GM21737 (cell line): ENCODE results near the gene CCNI2.

Experiments
- ATAC-seq: cut with Tn5 transposase; IDR thresholded peaks from one replicate; pipeline ENCODE4 v1.9.1; 2021; ENCODE audit warnings: mild to moderate bottlenecking, moderate library complexity; ENCODE audit not compliant: unreplicated experiment

The CCNI2 gene

GRCh38 chr5:132764671-132765238 is 17.5 kb downstream of the CCNI2 start:
- ATAC-seq = no peak

- ATAC-seq = no peak
Measured at GRCh38 chr5:132765311-132766019, 18.2 kb downstream of the CCNI2 start.

- ATAC-seq = no peak
Measured at GRCh38 chr5:132766020-132766805, 19.0 kb downstream of the CCNI2 start.

GRCh38 chr5:132766806-132767055 is 19.5 kb downstream of the CCNI2 start:
- no peak for ATAC-seq

GRCh38 chr5:132767150-132767549 is 19.9 kb downstream of the CCNI2 start:
- no peak for ATAC-seq

- ATAC-seq = no peak
Measured at GRCh38 chr5:132768485-132768868, 21.3 kb downstream of the CCNI2 start.

GRCh38 chr5:132770476-132771159 is 23.4 kb downstream of the CCNI2 start:
- no peak for ATAC-seq

- ATAC-seq = no peak
Measured at GRCh38 chr5:132771503-132771998, 24.3 kb downstream of the CCNI2 start.

GRCh38 chr5:132772291-132773070 is 25.3 kb downstream of the CCNI2 start:
- no peak for ATAC-seq

- ATAC-seq = no peak
Measured at GRCh38 chr5:132773114-132773513, 25.9 kb downstream of the CCNI2 start.

- no peak for ATAC-seq
Measured at GRCh38 chr5:132773601-132774355, 26.6 kb downstream of the CCNI2 start.

- no peak for ATAC-seq
Measured at GRCh38 chr5:132774406-132774805, 27.2 kb downstream of the CCNI2 start.

GRCh38 chr5:132774896-132775295 is 27.7 kb downstream of the CCNI2 start:
- ATAC-seq = no peak

- ATAC-seq = no peak
Measured at GRCh38 chr5:132775476-132775961, 28.3 kb downstream of the CCNI2 start.

GRCh38 chr5:132776131-132776937 is 29.1 kb downstream of the CCNI2 start:
- ATAC-seq = peak; percentile 21

GRCh38 chr5:132776938-132777208 is 29.6 kb downstream of the CCNI2 start:
- ATAC-seq = no peak

- peak; percentile 63 for ATAC-seq
Measured at GRCh38 chr5:132777209-132778069, 30.2 kb downstream of the CCNI2 start, which contains the start of gene SEPTIN8. SEPTIN8 (minus strand) TSS chr5:132777239; CDS start chr5:132777137, 102 bp downstream.

- ATAC-seq = no peak
Measured at GRCh38 chr5:132778129-132778528, 30.9 kb downstream of the CCNI2 start.
